Right lung (tissue), 10 donors: ENCODE measurements around the gene KLRC1. TPM values are rescaled to one million over a fixed set of nuclear protein-coding genes. Genes with fewer than 3 reads are reported as not detected.
"Not testable (repeated sequence)": the region's sequence is repeated elsewhere in the genome, so short reads cannot be mapped to it uniquely, and the experiment has no call there.

Experiments used
- DNase-seq, 2 donors: peaks; one replicate each; pipeline ENCODE4 v3.0.0-alpha.2; 2013
- long read RNA-seq, 8 donors: transcript quantifications; one replicate each; lab custom pipeline, GENCODE V29; 2026
- polyA plus RNA-seq, 5 donors: library from polyadenylated mRNA; unstranded; fragments of 120-200 nt; gene quantifications; one replicate each; pipeline versions ENCODE4 v1.2.1 to v1.2.3, GENCODE V29; 2013; ENCODE audit warnings: inconsistent platforms in 1 of 5, low replicate concordance in 1 of 5; ENCODE audit not compliant: insufficient read length in 5 of 5, insufficient read depth in 1 of 5

Gene KLRC1
- 1 to 10 TPM in 2 of 5 donors, under 1 TPM in 3; 0.46 to 2.6 (median 0.91) TPM for polyA plus RNA-seq
- long read RNA-seq, donor 1, partial matches to known transcripts, result 0 of 2 reads
- long read RNA-seq, donor 1, other reads (novel, unspliced or antisense), result 0 of 2 reads
- long read RNA-seq, donor 2, result 0 reads
- long read RNA-seq, donor 3, result 0 reads
- long read RNA-seq, donor 4, result 0 reads
- long read RNA-seq, donor 5, result 0 reads
- long read RNA-seq, donor 6, partial matches to known transcripts, result 0 of 1 reads
- long read RNA-seq, donor 6, other reads (novel, unspliced or antisense), result 0 of 1 reads
- long read RNA-seq, donor 7, result 0 reads
- long read RNA-seq, donor 8, result 0 reads

- DNase-seq, result no peak
Measured at GRCh38 chr12:10453156-10453555, at the start of gene KLRC1. KLRC1 (minus strand) TSS chr12:10453377; CDS start chr12:10451156, 2,221 bp downstream.

DNA sequence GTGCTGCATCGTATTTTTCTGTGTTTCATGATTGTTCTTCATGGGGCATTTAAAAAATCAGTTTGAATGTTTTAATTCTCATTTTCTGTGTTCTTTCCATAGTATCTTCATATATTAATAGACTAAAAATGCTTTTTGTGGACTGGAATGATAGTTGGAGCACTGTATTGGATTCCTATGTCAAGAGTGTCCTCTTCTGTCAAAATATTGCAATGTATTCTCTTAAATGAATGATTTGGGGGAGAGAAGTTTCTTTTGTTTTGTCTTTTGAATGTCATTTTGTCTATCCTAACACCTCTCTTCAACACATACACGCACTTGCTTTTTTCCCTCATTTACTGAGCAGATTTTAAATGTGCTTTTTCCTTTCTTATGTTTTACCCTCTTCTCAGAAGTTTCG, 47.9 kb upstream of the KLRC1 start:
- DNase-seq, result no peak

GRCh38 chr12:10498042-10498441, 44.9 kb upstream of the KLRC1 start:
- DNase-seq, result no peak

- DNase-seq, result no peak
Measured at GRCh38 chr12:10497602-10498001, 44.4 kb upstream of the KLRC1 start.

DNA sequence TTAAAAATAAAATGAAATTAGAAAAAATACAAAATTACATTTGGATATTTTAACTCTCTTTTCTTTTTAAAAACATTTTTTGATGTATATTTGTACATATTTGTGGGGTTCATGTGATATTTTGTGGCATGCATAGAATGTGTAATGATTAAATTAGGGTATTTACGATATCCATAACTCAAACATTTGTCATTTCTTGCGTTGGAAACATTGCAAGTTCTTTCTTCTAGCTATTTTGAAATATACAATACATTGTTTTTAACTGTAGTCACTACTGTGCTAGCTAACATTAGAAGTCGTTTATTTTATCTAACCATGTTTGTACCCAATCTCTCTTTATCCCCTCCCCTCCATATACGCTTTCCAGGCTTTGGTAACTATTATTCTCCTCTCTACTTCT, 38.6 kb upstream of the KLRC1 start:
- no peak for DNase-seq

DNA sequence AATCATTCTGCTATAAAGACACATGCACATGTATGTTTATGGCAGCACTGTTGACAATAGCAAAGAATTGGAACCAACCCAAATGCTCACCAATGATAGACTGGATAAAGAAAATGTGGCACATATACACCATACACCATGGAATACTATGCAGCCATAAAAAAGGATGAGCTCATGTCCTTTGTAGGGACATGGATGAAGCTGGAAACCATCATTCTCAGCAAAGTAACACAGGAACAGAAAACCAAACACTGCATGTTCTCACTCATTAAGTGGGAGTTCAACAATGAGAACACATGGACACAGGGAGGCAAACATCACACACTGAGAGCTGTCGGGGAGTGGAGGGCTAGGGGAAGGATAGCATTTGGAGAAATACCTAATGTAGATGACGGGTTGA, 34.2 kb upstream of the KLRC1 start:
- DNase-seq, result not testable (repeated sequence)

DNA sequence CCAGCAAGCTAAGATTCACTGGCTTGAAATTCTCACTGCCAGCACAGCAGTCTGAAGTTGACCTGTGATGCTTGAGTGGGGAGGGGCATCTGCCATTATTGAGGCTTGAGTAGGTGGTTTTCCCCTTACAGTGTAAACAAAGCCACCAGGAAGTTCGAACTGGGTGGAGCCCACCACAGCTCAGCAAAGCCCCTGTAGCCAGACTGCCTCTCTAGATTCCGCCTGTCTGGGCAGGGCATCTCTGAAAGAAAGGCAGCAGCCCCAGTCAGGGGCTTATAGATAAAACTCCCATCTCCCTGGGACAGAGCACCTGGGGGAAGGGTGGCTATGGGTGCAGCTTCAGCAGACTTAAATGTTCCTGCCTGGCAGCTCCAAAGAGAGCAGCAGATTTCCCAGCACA, 28.7 kb upstream of the KLRC1 start:
- not testable (repeated sequence) for DNase-seq

DNA sequence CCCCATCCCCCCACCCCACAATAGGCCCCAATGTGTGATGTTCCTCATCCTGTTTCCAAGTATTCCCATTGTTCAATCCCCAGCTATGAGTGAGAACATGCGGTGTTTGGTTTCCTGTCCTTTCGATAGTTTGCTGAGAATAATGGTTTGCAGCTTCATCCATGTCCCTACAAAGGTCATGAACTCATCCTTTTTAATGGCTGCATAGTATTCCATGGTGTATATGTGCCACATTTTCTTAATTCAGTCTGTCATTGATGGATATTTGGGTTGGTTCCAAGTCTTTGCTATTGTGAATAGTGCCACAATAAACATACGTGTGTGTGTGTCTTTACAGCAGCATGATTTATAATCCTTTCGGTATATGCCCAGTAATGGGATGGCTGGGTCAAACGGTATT, 19.6 kb upstream of the KLRC1 start:
- DNase-seq, result not testable (repeated sequence)

DNA sequence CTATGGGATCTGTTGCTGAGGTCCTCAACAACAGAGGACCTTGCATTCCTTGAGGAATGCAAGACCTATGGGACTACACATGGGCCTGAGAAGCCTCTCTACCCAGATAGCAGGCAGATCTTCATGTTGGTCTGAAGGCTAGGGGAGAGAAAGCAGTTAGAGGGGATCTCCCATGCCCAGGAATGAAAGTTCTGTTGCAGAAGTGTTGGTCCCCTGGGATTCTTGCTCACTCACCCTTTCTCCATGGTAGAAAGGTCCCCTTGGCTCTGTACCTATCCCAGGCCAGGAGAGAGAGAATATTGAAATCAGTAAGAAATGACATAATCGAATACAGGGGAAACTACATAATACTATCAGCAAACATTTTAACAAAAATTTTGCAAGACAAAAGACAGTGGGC, 16.5 kb upstream of the KLRC1 start:
- no peak for DNase-seq

DNA sequence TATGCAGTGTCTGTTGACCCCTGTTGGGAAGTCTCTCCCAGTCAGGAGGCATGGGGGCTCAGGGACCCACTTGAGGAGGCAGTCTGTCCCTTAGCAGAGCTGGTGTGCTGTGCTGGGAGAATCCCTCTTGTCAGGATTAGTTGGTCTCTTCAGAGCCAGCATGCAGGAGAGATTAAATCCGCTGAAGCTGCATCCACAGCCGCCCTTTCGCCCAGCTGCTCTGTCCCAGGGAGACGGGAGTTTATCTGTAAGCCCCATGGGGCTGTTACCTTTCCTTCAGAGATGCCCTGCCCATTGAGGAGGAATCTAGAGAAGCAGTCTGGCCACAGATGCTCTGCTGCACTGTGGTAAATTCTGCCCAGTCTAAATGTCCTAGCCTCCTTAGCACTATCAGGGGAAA, 13.1 kb upstream of the KLRC1 start:
- no peak for DNase-seq

DNA sequence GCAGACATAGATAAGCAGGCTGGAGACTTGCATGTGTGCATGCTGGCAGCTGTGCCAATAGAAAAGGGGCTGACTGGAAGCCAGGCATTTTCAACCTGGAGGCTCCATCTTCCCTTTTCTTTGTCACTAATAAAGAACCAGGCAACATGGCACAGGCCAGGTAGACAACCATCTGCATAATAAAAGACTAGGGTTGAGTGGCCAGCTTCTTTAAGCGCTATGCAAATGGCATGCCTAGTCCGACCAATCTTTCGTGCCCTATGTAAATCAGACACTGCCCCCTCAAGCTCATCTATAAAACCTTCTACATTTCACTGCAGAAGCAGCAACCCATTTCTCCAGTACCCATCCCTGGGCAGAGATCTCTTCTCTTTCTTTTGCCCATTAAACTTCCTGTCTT, 4.6 kb upstream of the KLRC1 start:
- DNase-seq, result no peak

DNA sequence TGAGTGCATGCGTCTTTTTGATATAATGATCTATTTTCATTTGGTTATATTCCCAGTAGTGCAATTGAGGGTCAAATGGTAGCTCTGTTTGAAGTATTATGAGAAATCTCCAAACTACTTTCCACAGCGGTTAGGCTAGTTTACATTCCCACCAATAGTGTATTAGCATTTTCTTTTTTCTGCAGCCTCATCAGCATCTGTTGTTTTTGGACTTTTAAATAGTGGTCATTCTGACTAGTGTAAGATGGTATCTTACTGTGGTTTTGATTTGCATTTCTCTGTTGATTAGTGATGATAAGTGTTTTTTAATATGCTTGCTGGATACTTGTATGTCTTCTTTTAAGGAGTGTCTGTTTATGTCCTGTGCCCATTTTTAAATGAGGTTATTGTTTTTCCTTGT, 3.7 kb upstream of the KLRC1 start:
- DNase-seq, result no peak

DNA sequence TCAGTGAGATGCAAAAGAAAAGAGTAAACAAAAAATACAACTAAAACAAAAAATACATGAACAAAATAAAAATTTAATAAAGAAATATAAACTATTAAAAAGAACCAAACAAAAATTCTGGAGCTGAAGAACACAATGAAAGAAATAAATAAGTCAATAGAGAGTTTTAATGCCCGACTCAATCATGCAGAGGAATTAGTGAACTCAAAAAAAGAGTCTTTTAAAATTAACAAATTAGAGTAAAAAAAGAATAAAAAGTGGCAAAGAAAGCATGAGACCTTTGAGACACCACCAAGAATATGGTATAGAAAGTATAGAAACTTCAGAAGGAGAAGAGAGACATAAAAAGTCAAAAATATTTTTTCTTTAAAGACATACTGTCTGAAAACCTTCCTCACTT, 2.6 kb upstream of the KLRC1 start:
- DNase-seq, result no peak

DNA sequence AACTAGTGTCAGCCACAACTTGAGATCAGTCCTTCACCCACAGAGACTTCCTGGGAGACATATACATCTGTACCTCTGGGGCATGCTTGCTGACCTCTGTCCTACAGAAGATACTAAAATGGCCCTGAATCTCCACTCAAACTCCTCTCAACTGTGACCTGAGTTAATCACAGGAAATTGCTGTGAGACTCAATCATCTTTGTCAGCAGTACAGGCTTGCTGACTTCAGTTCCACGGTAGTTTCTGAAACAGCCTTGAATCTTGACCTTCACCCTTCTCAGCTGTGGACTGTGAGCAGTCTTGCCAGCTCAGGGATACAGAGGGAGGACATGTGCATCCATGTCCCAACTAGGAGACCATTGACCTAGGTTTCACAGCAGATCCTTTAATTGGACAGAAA, 1.4 kb upstream of the KLRC1 start:
- DNase-seq, result no peak

- DNase-seq, result no peak
Measured at GRCh38 chr12:10448236-10448635, 4.9 kb downstream of the KLRC1 start.

- DNase-seq, result not testable (repeated sequence)
Measured at GRCh38 chr12:10446052-10446451, 7.1 kb downstream of the KLRC1 start.

GRCh38 chr12:10441144-10441543, 12.0 kb downstream of the KLRC1 start:
- DNase-seq, result not testable (repeated sequence)

DNA sequence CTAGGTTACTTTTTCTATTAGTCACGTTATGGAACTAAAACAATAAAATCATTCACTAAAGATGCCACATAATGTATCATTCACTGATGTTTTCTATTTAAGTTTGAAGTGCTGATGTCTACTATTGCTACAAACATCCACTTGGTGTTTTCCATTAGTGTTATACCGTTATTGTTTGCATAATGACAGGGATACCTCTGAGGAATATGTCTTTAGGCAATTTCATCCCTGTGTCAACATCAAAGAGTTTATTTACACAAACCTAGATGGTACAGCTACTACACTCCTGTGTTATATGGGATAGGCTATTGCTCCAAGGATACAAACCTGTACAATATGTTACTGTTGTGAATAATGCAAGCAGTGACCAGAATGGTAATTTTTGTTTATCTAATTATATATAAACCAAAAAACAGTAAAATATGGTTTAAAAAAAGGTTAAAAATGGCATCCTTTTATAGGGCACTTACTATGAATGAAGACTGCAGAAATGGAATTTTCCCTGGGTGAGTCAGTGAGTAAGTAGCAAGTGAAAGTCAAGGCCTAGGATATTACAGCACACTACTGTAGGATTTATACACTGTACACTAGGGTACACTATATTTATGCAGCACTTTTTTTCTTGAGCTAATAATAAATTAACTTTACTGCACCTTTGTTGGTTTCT, 13.4 kb downstream of the KLRC1 start:
- DNase-seq, result not testable (repeated sequence)

- DNase-seq, result not testable (repeated sequence)
Measured at GRCh38 chr12:10437601-10438000, 15.6 kb downstream of the KLRC1 start.

DNA sequence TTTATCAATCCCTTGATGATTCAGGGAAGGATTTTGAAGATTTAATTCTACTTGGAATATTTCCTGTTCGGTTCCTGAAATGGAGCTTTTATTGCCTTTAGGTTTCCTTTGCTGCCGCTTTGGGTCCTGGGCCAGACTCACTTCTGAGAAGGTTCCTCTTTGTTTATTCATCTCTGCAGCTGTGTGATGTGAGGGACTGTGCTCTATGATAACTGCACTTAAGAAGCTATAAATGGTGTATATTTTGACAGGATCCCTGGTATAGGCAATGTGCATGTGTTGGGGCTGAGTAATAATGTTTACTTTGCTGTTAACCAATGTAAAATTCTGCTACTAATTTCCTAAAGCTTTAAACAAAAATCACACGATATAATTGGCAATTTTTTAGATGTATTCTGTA, 17.4 kb downstream of the KLRC1 start, which contains the start of gene KLRC2:
TSS of gene KLRC2 (minus strand) at position 195 of the 400 bp plus-strand sequence. CDS start at position 171, 24 bp downstream.
- DNase-seq, result not testable (repeated sequence)

- DNase-seq, result not testable (repeated sequence)
Measured at GRCh38 chr12:10430623-10431022, 22.6 kb downstream of the KLRC1 start.

GRCh38 chr12:10425938-10426337, 27.2 kb downstream of the KLRC1 start:
- not testable (repeated sequence) for DNase-seq

GRCh38 chr12:10424260-10424899, 28.8 kb downstream of the KLRC1 start:
- DNase-seq, result not testable (repeated sequence)
